GM12878 (cell line): ENCODE measurements around the gene LILRB4. TPM values are rescaled to one million over a fixed set of nuclear protein-coding genes. Genes with fewer than 3 reads are reported as not detected.
A peak's percentile ranks its signal among the peaks of the same experiment; 100 is the strongest.

Experiments
- BCL3 ChIP-seq: IDR thresholded peaks from 2 replicates; pipeline ENCODE4 v1.6.1; 2011; ENCODE audit warnings: borderline replicate concordance, low read depth, mild to moderate bottlenecking, moderate library complexity, low read length; ENCODE audit not compliant: insufficient read depth, poor library complexity, severe bottlenecking
- CBX3 ChIP-seq: fragments of 200-600 bp; sonication (generic); IDR thresholded peaks from 2 replicates; pipeline ENCODE4 v1.6.1; 2016; ENCODE audit warnings: low read depth, borderline replicate concordance
- CEBPB ChIP-seq, 2 experiments: fragments of 150-350 bp in 1 of 2; IDR thresholded peaks; 2 replicates each; pipeline ENCODE4 v1.6.1; 2012 to 2014; ENCODE audit warnings: low read depth in 2 of 2, low read length in 2 of 2, borderline replicate concordance in 1 of 2, inconsistent platforms in 1 of 2
- ELK1 ChIP-seq: IDR thresholded peaks from 2 replicates; pipeline ENCODE4 v1.6.1; 2012; ENCODE audit warnings: low read depth, low read length, improper control_type of control experiment
- HDGF ChIP-seq: fragments of 450-650 bp; IDR thresholded peaks from 2 replicates; pipeline ENCODE4 v1.6.1; 2016; ENCODE audit warnings: antibody characterized with exemption
- HSF1 ChIP-seq: fragments of 150-350 bp; IDR thresholded peaks from 2 replicates; pipeline ENCODE4 v1.6.1; 2014; ENCODE audit warnings: mild to moderate bottlenecking, low read depth, low read length
- JUND ChIP-seq: IDR thresholded peaks from 2 replicates; pipeline ENCODE4 v1.6.1; 2012; ENCODE audit warnings: low read depth, mild to moderate bottlenecking, low read length, improper control_type of control experiment, moderate library complexity
- NBN ChIP-seq: fragments of 450-650 bp; IDR thresholded peaks from 2 replicates; pipeline ENCODE4 v1.6.1; 2016
- NFIC ChIP-seq: IDR thresholded peaks from 2 replicates; pipeline ENCODE4 v1.6.1; 2012; ENCODE audit warnings: low read depth, mild to moderate bottlenecking, inconsistent platforms, low read length, moderate library complexity
- PML ChIP-seq: IDR thresholded peaks from 2 replicates; pipeline ENCODE4 v1.6.1; 2012; ENCODE audit warnings: low read length, inconsistent platforms
- POU2F2 ChIP-seq: IDR thresholded peaks from 3 replicates; pipeline ENCODE4 v1.6.1; 2011; ENCODE audit warnings: low read depth, mild to moderate bottlenecking, low read length, borderline replicate concordance
- RCOR1 ChIP-seq: conservative IDR thresholded peaks from 2 replicates; pipeline ENCODE4 v1.6.1; 2012; ENCODE audit warnings: low read depth, low read length, improper control_type of control experiment
- RELA ChIP-seq: fragments of 450-650 bp; IDR thresholded peaks from 2 replicates; pipeline ENCODE4 v1.8.0; 2014; ENCODE audit warnings: borderline replicate concordance; ENCODE audit not compliant: partially characterized antibody
- RELB ChIP-seq: fragments of 450-650 bp; IDR thresholded peaks from 2 replicates; pipeline ENCODE4 v1.6.1; 2017; ENCODE audit warnings: low read depth, mild to moderate bottlenecking, moderate library complexity
- REST ChIP-seq: IDR thresholded peaks from 2 replicates; pipeline ENCODE4 v1.6.1; 2012; ENCODE audit warnings: mild to moderate bottlenecking, low read depth, low read length
- SIX5 ChIP-seq: IDR thresholded peaks from 2 replicates; pipeline ENCODE4 v1.6.1; 2011; ENCODE audit warnings: mild to moderate bottlenecking, low read depth, low read length, moderate library complexity; ENCODE audit not compliant: severe bottlenecking
- WRNIP1 ChIP-seq: IDR thresholded peaks from 2 replicates; pipeline ENCODE4 v1.6.1; 2011; ENCODE audit warnings: low read depth, low read length, improper control_type of control experiment, borderline replicate concordance
- ZZZ3 ChIP-seq: IDR thresholded peaks from 2 replicates; pipeline ENCODE4 v1.6.1; 2011; ENCODE audit warnings: low read depth; ENCODE audit not compliant: control insufficient read depth, insufficient read length
- polyA plus RNA-seq, 11 experiments: library from polyadenylated mRNA; depleted of rRNA in 4 of 11; unstranded in 6 of 11; stranded (reverse) in 5 of 11; fragments of >200 nt; fragmentation: Nextera tagmentation in 4 of 11; fragmentation: Illumina TruSeq in 1 of 11; extraction: Ambion mirVana in 4 of 11; extraction: Trizol in 1 of 11; gene quantifications; 1 replicate in 1 of 11; 2 replicates in 10 of 11; pipeline versions ENCODE4 v1.2.1 to v1.2.3, GENCODE V29; 2011 to 2016; ENCODE audit warnings: inconsistent platforms in 2 of 11, missing spikeins in 2 of 11, low read depth in 1 of 11
- total RNA-seq, 4 experiments: library from RNA; depleted of rRNA in 3 of 4; stranded (reverse); fragments of >200 nt in 3 of 4; fragmentation: Illumina TruSeq in 1 of 4; extraction: Trizol in 1 of 4; gene quantifications; 2 replicates each; pipeline versions ENCODE4 v1.2.1 to v1.2.3, GENCODE V29; 2013 to 2021

LILRB4 gene
- total and polyA plus RNA-seq, 10 of the 15 experiments (the other 5 are each of a cell fraction or from before 2014, with no cell fraction given), result 2.0 to 39.8 (median 16.0) TPM

DNA sequence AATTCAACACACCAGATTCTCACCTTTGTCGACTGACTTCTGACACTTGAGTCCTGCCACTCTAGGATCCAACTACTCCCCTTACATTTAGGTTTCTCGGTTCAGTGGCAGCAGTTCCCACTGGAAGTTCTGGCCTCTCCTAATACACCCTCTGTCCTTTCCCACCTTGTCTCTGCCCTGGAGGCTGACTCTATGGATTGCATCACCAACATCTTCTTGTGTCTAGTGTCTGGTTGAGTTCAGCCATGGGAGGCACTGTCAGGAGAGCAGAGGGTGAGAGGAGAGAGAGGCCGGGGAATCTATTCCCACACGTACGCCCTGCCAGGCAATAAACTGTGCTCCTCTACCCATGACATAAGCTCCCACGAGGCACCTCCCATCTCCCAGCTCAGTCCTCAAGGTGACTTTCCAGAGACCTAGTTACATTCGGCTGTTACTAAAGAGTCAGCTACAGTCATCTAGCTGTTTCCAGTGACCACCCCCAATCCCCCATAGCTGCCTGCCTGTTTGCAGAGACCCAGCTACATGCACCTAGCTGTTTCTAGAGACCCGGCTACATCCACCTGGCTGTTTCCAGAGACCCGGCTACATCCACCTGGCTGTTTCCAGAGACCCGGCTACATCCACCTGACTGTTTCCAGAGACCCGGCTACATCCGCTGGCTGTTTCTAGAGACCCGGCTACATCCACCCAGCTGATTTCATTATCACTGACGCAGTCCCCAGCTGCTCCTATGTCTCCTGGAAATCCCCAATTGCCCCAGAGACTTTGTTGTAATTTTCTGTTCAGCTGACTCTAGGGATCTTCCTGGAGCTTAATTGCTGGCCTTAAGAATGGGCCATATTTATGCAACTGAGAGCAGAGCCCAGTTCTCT, 8.1 kb upstream of the LILRB4 start (continued):
- no peak for TF ChIP-seq REST
- peak; percentile 70; the same call in 1 of the 2 replicates for TF ChIP-seq RELB
- no peak for TF ChIP-seq SIX5
- TF ChIP-seq ELK1, result peak; percentile 90
- TF ChIP-seq CEBPB (IDR thresholded peaks at IDR 0.05; ENCODE audit: borderline replicate concordance in 1 of 2, low read depth in 2 of 2, low read length in 2 of 2), result no peak
- TF ChIP-seq NFIC, result no peak; the same call in 1 of the 2 replicates
- no peak for TF ChIP-seq PML
- peak; percentile 100 for TF ChIP-seq RCOR1
- TF ChIP-seq BCL3, result no peak
- no peak for TF ChIP-seq POU2F2
- TF ChIP-seq HSF1, result no peak
- peak; percentile 90 for TF ChIP-seq ZZZ3
- peak; percentile 41; the same call in 1 of the 2 replicates for TF ChIP-seq NBN
- TF ChIP-seq JUND, result no peak
- no peak for TF ChIP-seq WRNIP1
- TF ChIP-seq CBX3, result no peak
- TF ChIP-seq HDGF, result no peak
- TF ChIP-seq RELA, result peak; percentile 91
